ENCODE measurements around the gene DCBLD2. TPM values are rescaled to one million over a fixed set of nuclear protein-coding genes. Genes with fewer than 3 reads are reported as not detected.

DCBLD2 gene
- total RNA-seq, 1 experiment from 2014 or later: 48.0 TPM

DNA sequence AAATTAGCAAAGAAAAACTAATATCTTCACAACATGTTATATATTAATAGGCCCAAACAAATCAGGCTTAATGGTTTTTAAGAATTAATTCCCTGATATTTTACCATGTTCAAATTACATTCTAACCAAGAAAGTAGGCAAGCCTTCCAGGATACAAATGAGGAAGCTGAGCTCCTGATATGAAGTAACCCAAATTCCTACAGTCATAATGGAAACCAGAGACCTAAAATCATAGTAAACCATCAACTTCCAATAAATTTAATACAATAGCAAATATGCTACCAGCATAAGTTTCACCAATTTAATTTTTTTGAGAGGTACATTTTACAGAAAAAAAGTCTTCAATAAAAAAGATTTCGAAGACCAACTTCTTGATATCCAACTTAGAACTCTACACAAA lies 3.8 kb downstream of the DCBLD2 start:
- no peak overlapping the region for H3K56ac ChIP-seq (ENCODE audit: insufficient read length, low read depth, low read length)
- no peak overlapping the region for H3K27ac Mint-ChIP-seq
- H3K9me3 ChIP-seq (ENCODE audit: control insufficient read depth, low read depth, low read length): no peaks in the 10 kb centered on the region
- no peak overlapping the region for H2BK15ac ChIP-seq (ENCODE audit: low read depth, low read length)
- no peak overlapping the region for H3K18ac ChIP-seq (ENCODE audit: insufficient read length, low read depth, low read length)
- no peaks in the 10 kb centered on the region for H3K23me2 ChIP-seq (ENCODE audit: insufficient read length, low read depth, low read length, poor library complexity, severe bottlenecking)
- no peaks in the 10 kb centered on the region for H3K4me1 ChIP-seq (ENCODE audit: insufficient read depth, low read length)
- H3T11ph ChIP-seq (ENCODE audit: low read length): no peak overlapping the region
- H2BK12ac ChIP-seq (ENCODE audit: insufficient read length, low read depth, low read length): no peak overlapping the region
- H3K14ac ChIP-seq (ENCODE audit: insufficient read depth, low read length): no peak overlapping the region
- H3K27me3 ChIP-seq (ENCODE audit: insufficient read depth, low read length): no peaks in the 10 kb centered on the region
- H4K20me1 ChIP-seq (ENCODE audit: control insufficient read depth, insufficient read depth, insufficient read length): no peaks in the 10 kb centered on the region
- H4K5ac ChIP-seq (ENCODE audit: insufficient read length, low read depth, low read length): no peak overlapping the region
- H3K9ac ChIP-seq (ENCODE audit: extremely low read depth, insufficient read length, low read length): no peak overlapping the region
- no peaks in the 10 kb centered on the region; a peak in 1 of 5 replicates for H3K9me3 Mint-ChIP-seq
- H2BK120ac ChIP-seq (ENCODE audit: low read depth, low read length, poor library complexity, severe bottlenecking): no peak overlapping the region
- no peak overlapping the region for H2AK5ac ChIP-seq (ENCODE audit: insufficient read length, low read length)
- H3K27ac ChIP-seq (ENCODE audit: insufficient read length, low read depth, low read length): no peak overlapping the region
- no peak for DNase-seq
- H2AFZ ChIP-seq (ENCODE audit: low read length): no peak overlapping the region
- H4K8ac ChIP-seq (replicated peaks; ENCODE audit: insufficient read length, low read depth, low read length): no peak overlapping the region
- no peak overlapping the region for H3K4me3 Mint-ChIP-seq
- no peak overlapping the region for H3K4me2 ChIP-seq (ENCODE audit: insufficient read depth, insufficient read length, low read length)
- no peak overlapping the region for H3K4ac ChIP-seq (ENCODE audit: low read depth, low read length)
- no peak overlapping the region for H2BK20ac ChIP-seq (ENCODE audit: low read depth, low read length, poor library complexity, severe bottlenecking)
- H3K79me2 ChIP-seq (ENCODE audit: insufficient read depth, low read length): peaks cover 14% of the 10 kb centered on the region; the same call in 1 of the 2 replicates
- H3K27me3 Mint-ChIP-seq (ENCODE audit: low read depth): no peaks in the 10 kb centered on the region
- H4K91ac ChIP-seq (ENCODE audit: insufficient read length, low read depth, low read length): no peak overlapping the region
- peaks cover 3% of the 10 kb centered on the region for H3K79me1 ChIP-seq (ENCODE audit: insufficient read depth, low read depth, low read length, poor library complexity, severe bottlenecking)
- H3K36me3 Mint-ChIP-seq (ENCODE audit: insufficient read depth in 1 of 3, low read depth in 3 of 3): no peaks in the 10 kb centered on the region; a peak in 2 of 7 replicates
- TF ChIP-seq CTCF (conservative IDR thresholded peaks at IDR 0.05): no peak
- WGBS (ENCODE audit: extremely low coverage, insufficient read length, low lambda C conversion rate): no CpG with 5 or more reads among the region's 1 CpG
- peaks cover 37 to 39% of the 10 kb centered on the region in 2 experiments for H3K4me1 Mint-ChIP-seq
- no peak overlapping the region for H3K23ac ChIP-seq (ENCODE audit: insufficient read length, low read depth, low read length)
- H2BK5ac ChIP-seq (ENCODE audit: insufficient read length, low read length): no peak overlapping the region
